ENCODE results near the gene MRPL53. TPM values are rescaled to one million over a fixed set of nuclear protein-coding genes. Genes with fewer than 3 reads are reported as not detected.

The MRPL53 gene
- polyA plus RNA-seq, 1 experiment = 41.2 TPM

DNA sequence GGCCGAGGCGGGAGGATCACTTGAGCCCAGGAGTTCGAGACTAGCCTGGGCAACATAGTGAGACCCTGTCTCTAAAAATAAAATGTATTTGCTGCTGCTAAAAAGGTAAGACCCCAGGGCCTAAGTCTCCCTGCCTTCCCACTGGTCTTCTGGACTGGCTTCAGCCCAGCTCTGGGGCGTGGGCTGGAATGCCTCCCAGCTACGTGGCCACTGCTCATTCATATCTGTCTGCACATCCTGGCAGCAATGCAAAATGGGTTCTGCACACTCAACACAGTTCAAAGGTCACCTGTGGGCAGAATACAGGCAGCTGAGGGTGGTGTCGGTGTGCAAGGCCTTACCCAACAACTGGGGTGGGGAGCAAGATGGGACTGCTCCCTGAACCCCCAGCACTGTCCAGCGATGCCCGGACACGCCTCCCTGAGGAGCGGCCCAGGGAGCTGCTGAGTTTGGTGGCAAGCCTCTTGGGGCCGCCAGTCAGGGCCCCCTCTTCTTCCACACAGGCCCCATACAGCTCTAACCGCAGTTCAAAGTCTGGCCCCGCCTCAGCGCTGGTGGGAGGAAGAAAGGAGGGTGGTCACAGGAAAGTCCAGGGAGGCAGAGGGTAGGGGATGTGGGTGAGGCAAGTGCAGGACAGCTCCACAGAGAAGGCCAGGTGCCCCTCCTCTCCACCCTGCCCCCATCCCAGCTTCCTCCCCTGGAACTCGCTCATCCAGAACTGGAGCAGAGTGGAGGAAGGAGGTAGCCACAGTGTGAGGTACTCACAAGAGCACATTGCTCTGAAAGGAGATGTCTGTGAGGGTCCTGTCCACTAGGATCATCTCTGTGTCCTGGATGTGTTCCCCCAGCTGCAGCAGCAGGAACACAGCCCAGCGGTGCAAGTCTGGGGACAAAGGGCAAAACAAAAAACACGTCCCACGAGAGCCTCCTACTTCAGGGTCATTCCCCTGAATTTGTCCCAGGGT lies 42.7 kb downstream of the MRPL53 start:
- TF ChIP-seq, protein P1, sequence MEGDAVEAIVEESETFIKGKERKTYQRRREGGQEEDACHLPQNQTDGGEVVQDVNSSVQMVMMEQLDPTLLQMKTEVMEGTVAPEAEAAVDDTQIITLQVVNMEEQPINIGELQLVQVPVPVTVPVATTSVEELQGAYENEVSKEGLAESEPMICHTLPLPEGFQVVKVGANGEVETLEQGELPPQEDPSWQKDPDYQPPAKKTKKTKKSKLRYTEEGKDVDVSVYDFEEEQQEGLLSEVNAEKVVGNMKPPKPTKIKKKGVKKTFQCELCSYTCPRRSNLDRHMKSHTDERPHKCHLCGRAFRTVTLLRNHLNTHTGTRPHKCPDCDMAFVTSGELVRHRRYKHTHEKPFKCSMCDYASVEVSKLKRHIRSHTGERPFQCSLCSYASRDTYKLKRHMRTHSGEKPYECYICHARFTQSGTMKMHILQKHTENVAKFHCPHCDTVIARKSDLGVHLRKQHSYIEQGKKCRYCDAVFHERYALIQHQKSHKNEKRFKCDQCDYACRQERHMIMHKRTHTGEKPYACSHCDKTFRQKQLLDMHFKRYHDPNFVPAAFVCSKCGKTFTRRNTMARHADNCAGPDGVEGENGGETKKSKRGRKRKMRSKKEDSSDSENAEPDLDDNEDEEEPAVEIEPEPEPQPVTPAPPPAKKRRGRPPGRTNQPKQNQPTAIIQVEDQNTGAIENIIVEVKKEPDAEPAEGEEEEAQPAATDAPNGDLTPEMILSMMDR (IDR thresholded peaks at IDR 0.05; ENCODE audit: insufficient read depth, low read depth, low read length) = no peak
- DNase-seq (ENCODE audit: low read depth) = no peak
- peaks cover 27% of the 10 kb centered on the region for H3K36me3 ChIP-seq (ENCODE audit: control insufficient read depth, insufficient read depth, low read length)
- no peak overlapping the region for H3K4me3 ChIP-seq (ENCODE audit: low read depth, low read length)
- CTCF ChIA-PET = interaction anchor here (1.2 kb wide), 1 partner anchor 8 kb away, joined by 3 read pairs; no protein-coding TSS in a partner anchor
- POLR2A ChIA-PET = interaction anchor here (0.7 kb wide), 1 partner anchor 473 kb away, joined by 3 read pairs; no protein-coding TSS in a partner anchor
- no peaks in the 10 kb centered on the region for H3K27me3 ChIP-seq (ENCODE audit: control insufficient read depth, insufficient read depth, low read length)

GRCh38 chr2:74428675-74429074 lies 43.8 kb downstream of the MRPL53 start:
- TF ChIP-seq, protein P1 (IDR thresholded peaks at IDR 0.05; ENCODE audit: insufficient read depth, low read depth, low read length) = no peak
- ChIA-PET POLR2A (no interaction called here), CTCF (interaction anchor here (0.8 to 1.2 kb wide), 3 partner anchors 9 to 94 kb away, joined by 3 read pairs; no protein-coding TSS in a partner anchor)
- no peak overlapping the region for H3K4me3 ChIP-seq (ENCODE audit: low read depth, low read length)
- H3K36me3 ChIP-seq (ENCODE audit: control insufficient read depth, insufficient read depth, low read length) = peaks cover 29% of the 10 kb centered on the region
- DNase-seq (ENCODE audit: low read depth) = no peak
- no peaks in the 10 kb centered on the region for H3K27me3 ChIP-seq (ENCODE audit: control insufficient read depth, insufficient read depth, low read length)

DNA sequence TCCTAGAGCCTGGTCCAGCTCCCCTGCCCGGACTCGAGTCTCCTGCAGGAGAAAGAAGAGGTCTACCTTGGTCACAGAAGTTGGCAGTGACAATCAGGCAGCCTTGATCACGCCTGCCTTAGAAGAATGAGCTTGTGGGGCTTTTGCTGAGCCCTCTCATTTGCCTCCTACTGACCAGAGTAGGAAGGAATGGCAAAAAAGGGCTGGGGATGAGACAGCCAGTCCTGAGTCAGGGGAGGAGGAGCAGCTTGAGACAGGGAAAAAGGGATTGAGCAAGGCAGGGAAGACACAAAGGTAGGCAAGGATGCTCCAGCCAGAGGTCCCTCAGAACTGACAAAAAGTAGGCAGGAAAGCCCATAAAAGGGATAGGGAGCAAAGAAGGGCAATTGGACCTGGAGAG lies 44.9 kb downstream of the MRPL53 start:
- ChIA-PET POLR2A (no interaction called here), CTCF (interaction anchor here (0.9 to 1.1 kb wide), 2 partner anchors 12 to 13 kb away, joined by 3 read pairs; no protein-coding TSS in a partner anchor)
- Histone ChIP-seq H3K4me3 (ENCODE audit: low read depth, low read length) (no peak overlapping the region), H3K36me3 (ENCODE audit: control insufficient read depth, insufficient read depth, low read length) (peaks cover 29% of the 10 kb centered on the region), H3K27me3 (ENCODE audit: control insufficient read depth, insufficient read depth, low read length) (no peaks in the 10 kb centered on the region)
- DNase-seq (ENCODE audit: low read depth) = no peak
- TF ChIP-seq, protein P1 (IDR thresholded peaks at IDR 0.05; ENCODE audit: insufficient read depth, low read depth, low read length) = no peak

GRCh38 chr2:74426181-74426758 lies 46.2 kb downstream of the MRPL53 start:
- peaks cover 24% of the 10 kb centered on the region for H3K36me3 ChIP-seq (ENCODE audit: control insufficient read depth, insufficient read depth, low read length)
- TF ChIP-seq, protein P1 (IDR thresholded peaks at IDR 0.05; ENCODE audit: insufficient read depth, low read depth, low read length) = no peak
- no peak for DNase-seq (ENCODE audit: low read depth)
- H3K4me3 ChIP-seq (ENCODE audit: low read depth, low read length) = no peak overlapping the region
- ChIA-PET CTCF (no interaction called here), POLR2A (no interaction called here)
- no peaks in the 10 kb centered on the region for H3K27me3 ChIP-seq (ENCODE audit: control insufficient read depth, insufficient read depth, low read length)

DNA sequence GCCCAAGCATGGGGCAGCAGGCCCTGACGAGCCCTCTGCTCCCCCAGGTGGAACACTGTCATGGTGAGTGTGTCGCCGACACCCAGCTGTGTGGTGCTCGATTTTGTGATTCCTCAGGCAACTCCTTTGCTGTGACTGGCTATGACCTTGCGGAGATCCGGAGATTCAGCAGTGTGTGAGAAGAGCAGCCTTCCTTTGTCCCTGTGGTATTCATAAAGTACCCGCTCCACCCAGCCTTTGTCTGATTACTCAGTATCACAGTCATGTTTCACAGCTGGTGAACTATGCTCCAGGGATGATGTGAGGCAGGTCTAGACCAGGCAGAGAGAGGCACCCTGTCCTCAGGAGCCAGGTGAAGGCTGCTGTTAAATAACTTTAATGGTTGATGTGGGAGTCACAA lies 47.0 kb downstream of the MRPL53 start:
- CTCF ChIA-PET = no interaction called here
- DNase-seq (ENCODE audit: low read depth) = no peak
- POLR2A ChIA-PET = no interaction called here
- TF ChIP-seq, protein P1 (IDR thresholded peaks at IDR 0.05; ENCODE audit: insufficient read depth, low read depth, low read length) = no peak
- H3K36me3 ChIP-seq (ENCODE audit: control insufficient read depth, insufficient read depth, low read length) = peaks cover 24% of the 10 kb centered on the region
- no peak overlapping the region for H3K4me3 ChIP-seq (ENCODE audit: low read depth, low read length)
- H3K27me3 ChIP-seq (ENCODE audit: control insufficient read depth, insufficient read depth, low read length) = no peaks in the 10 kb centered on the region
